IMR-90 (cell line): ENCODE results near the gene TUBA8. TPM values are rescaled to one million over a fixed set of nuclear protein-coding genes. Genes with fewer than 3 reads are reported as not detected.

Experiments used
- ATAC-seq: fragments of 200-7000 bp; cut with Tn5 transposase; 2 replicates; pipeline ENCODE4 v1.9.1; 2020; ENCODE audit warnings: low read depth, mild to moderate bottlenecking, moderate library complexity
- BruUV-seq: library from RNA; stranded (reverse); fragments of 400-500 nt; replicated peaks from 2 replicates; lab custom pipeline; 2021; lab: Mats Ljungman, UMichigan
- CTCF ChIA-PET: fragments of 300-600 bp; formaldehyde crosslinking; extraction: SDS; loops from one replicate; lab custom pipeline; 2021; ENCODE audit warnings: antibody characterized with exemption; lab: Yijun Ruan, JAX
- POLR2A ChIA-PET: fragments of 300-600 bp; sonication (Branson Sonifier 250); formaldehyde crosslinking; loops from one replicate; lab custom pipeline; 2022; ENCODE audit warnings: antibody characterized with exemption; ENCODE audit not compliant: unreplicated experiment; lab: Charles Lee
- DNase-seq: peaks from one replicate; pipeline ENCODE4 v3.0.0; 2013
- H2AFZ ChIP-seq: replicated peaks from 2 replicates; pipeline ENCODE3; 2013; ENCODE audit warnings: low read length, mild to moderate bottlenecking; ENCODE audit not compliant: poor library complexity
- H2AK5ac ChIP-seq: 2 replicates; pipeline ENCODE4 v1.6.1; 2013; ENCODE audit warnings: low read depth, low read length, inconsistent platforms
- H2AK9ac ChIP-seq: replicated peaks from 2 replicates; pipeline ENCODE3; 2013; ENCODE audit warnings: mild to moderate bottlenecking, low read depth, low read length, moderate library complexity; ENCODE audit not compliant: poor library complexity
- H2BK120ac ChIP-seq: 2 replicates; pipeline ENCODE4 v1.6.1; 2013; ENCODE audit warnings: low read depth, low read length, inconsistent platforms
- H2BK15ac ChIP-seq: 3 replicates; pipeline ENCODE4 v1.6.1; 2013; ENCODE audit warnings: low read depth, low read length, inconsistent platforms
- H2BK20ac ChIP-seq: 2 replicates; pipeline ENCODE4 v1.6.1; 2013; ENCODE audit warnings: low read depth, mild to moderate bottlenecking, inconsistent platforms, low read length, moderate library complexity
- H2BK5ac ChIP-seq: 2 replicates; pipeline ENCODE4 v1.6.1; 2013; ENCODE audit warnings: mild to moderate bottlenecking, low read depth, low read length, inconsistent platforms; ENCODE audit not compliant: poor library complexity, severe bottlenecking
- H3K14ac ChIP-seq: replicated peaks from 2 replicates; pipeline ENCODE4 v1.6.1; 2013; ENCODE audit warnings: low read depth, low read length, inconsistent platforms
- H3K18ac ChIP-seq: 2 replicates; pipeline ENCODE4 v1.6.1; 2013; ENCODE audit warnings: low read depth, low read length, control low read depth
- H3K23ac ChIP-seq: 2 replicates; pipeline ENCODE4 v1.6.1; 2013; ENCODE audit warnings: low read depth, low read length, inconsistent platforms
- H3K27ac ChIP-seq: 2 replicates; pipeline ENCODE4 v1.5.1; 2013; ENCODE audit warnings: mild to moderate bottlenecking, control low read depth, low read length; ENCODE audit not compliant: insufficient read depth
- H3K27me3 ChIP-seq: 2 replicates; pipeline ENCODE4 v1.6.1; 2013; ENCODE audit warnings: low read length; ENCODE audit not compliant: control insufficient read depth, insufficient read depth
- H3K36me3 ChIP-seq: 2 replicates; pipeline ENCODE4 v1.6.1; 2013; ENCODE audit warnings: low read length, mixed read lengths; ENCODE audit not compliant: control insufficient read depth, insufficient read depth
- H3K4ac ChIP-seq: 2 replicates; pipeline ENCODE4 v1.6.1; 2013; ENCODE audit warnings: low read depth, low read length, inconsistent platforms
- H3K4me1 ChIP-seq: 2 replicates; pipeline ENCODE4 v1.6.1; 2013; ENCODE audit warnings: low read length, mixed read lengths; ENCODE audit not compliant: control insufficient read depth, insufficient read depth
- H3K4me2 ChIP-seq: 2 replicates; pipeline ENCODE4 v1.6.1; 2013; ENCODE audit warnings: low read depth, mild to moderate bottlenecking, control low read depth, low read length, moderate library complexity
- H3K4me3 ChIP-seq: 2 replicates; pipeline ENCODE4 v1.5.1; 2013; ENCODE audit warnings: low read depth, mild to moderate bottlenecking, control low read depth, low read length, moderate library complexity; ENCODE audit not compliant: insufficient read depth
- H3K56ac ChIP-seq: 2 replicates; pipeline ENCODE4 v1.6.1; 2013; ENCODE audit warnings: low read length, inconsistent platforms; ENCODE audit not compliant: insufficient read depth; ENCODE audit errors: extremely low read depth
- H3K79me1 ChIP-seq, 2 experiments: 2 replicates each; pipeline ENCODE4 v1.6.1; 2013; ENCODE audit warnings: low read length in 2 of 2, inconsistent platforms in 1 of 2, low read depth in 1 of 2
- H3K9ac ChIP-seq: 2 replicates; pipeline ENCODE4 v1.6.1; 2013; ENCODE audit warnings: low read depth, low read length, control low read depth
- H3K9me1 ChIP-seq: 2 replicates; pipeline ENCODE4 v1.6.1; 2013; ENCODE audit warnings: low read length, inconsistent platforms; ENCODE audit not compliant: insufficient read depth
- H3K9me3 ChIP-seq: 2 replicates; pipeline ENCODE4 v1.6.1; 2013; ENCODE audit warnings: low read length; ENCODE audit not compliant: control insufficient read depth, insufficient read depth
- H4K20me1 ChIP-seq: 2 replicates; pipeline ENCODE4 v1.6.1; 2013; ENCODE audit warnings: low read length, inconsistent platforms; ENCODE audit not compliant: insufficient read depth
- H4K5ac ChIP-seq: 2 replicates; pipeline ENCODE4 v1.6.1; 2013; ENCODE audit warnings: mild to moderate bottlenecking, low read depth, low read length, control low read depth
- H4K8ac ChIP-seq, 2 experiments: 2 replicates each; pipeline ENCODE4 v1.6.1; 2013; ENCODE audit warnings: low read depth in 2 of 2, low read length in 2 of 2, control low read depth in 1 of 2, inconsistent platforms in 1 of 2
- H4K91ac ChIP-seq: 2 replicates; pipeline ENCODE4 v1.6.1; 2013; ENCODE audit warnings: low read depth, low read length, inconsistent platforms; ENCODE audit not compliant: insufficient read depth
- BHLHE40 ChIP-seq: fragments of 150-350 bp; IDR thresholded peaks from 2 replicates; pipeline ENCODE4 v1.6.1; 2016; ENCODE audit warnings: mild to moderate bottlenecking, low read depth, low read length
- CEBPB ChIP-seq: IDR thresholded peaks from 2 replicates; pipeline ENCODE4 v1.6.1; 2012; ENCODE audit warnings: low read depth, low read length, improper control_type of control experiment
- CHD1 ChIP-seq: IDR thresholded peaks from 2 replicates; pipeline ENCODE4 v1.6.1; 2012; ENCODE audit warnings: low read depth, low read length, improper control_type of control experiment
- CTCF ChIP-seq: conservative IDR thresholded peaks from 2 replicates; pipeline ENCODE4 v1.5.1; 2012; ENCODE audit warnings: mild to moderate bottlenecking, low read depth, low read length, improper control_type of control experiment
- ELK1 ChIP-seq: fragments of 150-350 bp; IDR thresholded peaks from 2 replicates; pipeline ENCODE4 v1.6.1; 2016; ENCODE audit warnings: low read depth, mild to moderate bottlenecking, low read length, moderate library complexity, borderline replicate concordance
- FOS ChIP-seq: fragments of 150-350 bp; IDR thresholded peaks from 2 replicates; pipeline ENCODE4 v1.6.1; 2016; ENCODE audit warnings: low read depth, low read length
- MAFK ChIP-seq: IDR thresholded peaks from 2 replicates; pipeline ENCODE4 v1.6.1; 2012; ENCODE audit warnings: low read depth, low read length, improper control_type of control experiment
- MAZ ChIP-seq: IDR thresholded peaks from 2 replicates; pipeline ENCODE4 v1.6.1; 2012; ENCODE audit warnings: low read depth, mild to moderate bottlenecking, low read length, improper control_type of control experiment, moderate library complexity, borderline replicate concordance
- MXI1 ChIP-seq: IDR thresholded peaks from 2 replicates; pipeline ENCODE4 v1.6.1; 2012; ENCODE audit warnings: low read depth, mild to moderate bottlenecking, low read length, moderate library complexity, borderline replicate concordance
- NFE2L2 ChIP-seq: fragments of 150-350 bp; IDR thresholded peaks from 2 replicates; pipeline ENCODE4 v1.6.1; 2016; ENCODE audit warnings: low read depth, mild to moderate bottlenecking, low read length
- POLR2A ChIP-seq: IDR thresholded peaks from 2 replicates; pipeline ENCODE4 v1.6.1; 2012; ENCODE audit warnings: mild to moderate bottlenecking, low read depth, low read length
- RAD21 ChIP-seq: IDR thresholded peaks from 2 replicates; pipeline ENCODE4 v1.6.1; 2012; ENCODE audit warnings: low read length, improper control_type of control experiment
- RCOR1 ChIP-seq: IDR thresholded peaks from 2 replicates; pipeline ENCODE4 v1.6.1; 2012; ENCODE audit warnings: mild to moderate bottlenecking, low read length, improper control_type of control experiment; ENCODE audit not compliant: insufficient replicate concordance
- RFX5 ChIP-seq: IDR thresholded peaks from 2 replicates; pipeline ENCODE4 v1.8.0; 2012; ENCODE audit warnings: low read depth, mild to moderate bottlenecking, low read length, moderate library complexity
- SMC3 ChIP-seq: fragments of 150-350 bp; IDR thresholded peaks from 2 replicates; pipeline ENCODE4 v1.6.1; 2016; ENCODE audit warnings: low read depth, mild to moderate bottlenecking, antibody characterized with exemption, low read length, moderate library complexity
- USF2 ChIP-seq: fragments of 150-350 bp; IDR thresholded peaks from 2 replicates; pipeline ENCODE4 v1.6.1; 2017; ENCODE audit warnings: mild to moderate bottlenecking, antibody characterized with exemption, low read length, low read depth
- WGBS, 2 experiments: methylation state at CpG; one replicate each; pipeline versions ENCODE4 v1.1.5 to v1.1.7; 2013; ENCODE audit warnings: missing lambda C conversion rate in 2 of 2; ENCODE audit not compliant: insufficient read length in 1 of 2; ENCODE audit errors: extremely low coverage in 2 of 2; 5-methylcytosine and 5-hydroxymethylcytosine counted together
- dilution Hi-C: fragments of 300-500 bp; cut with HindIII; formaldehyde crosslinking; loops from one replicate; pipeline ENCODE4 v1.14.3; 2018; ENCODE audit warnings: low sequenced_read_pairs; ENCODE audit not compliant: unreplicated experiment
- in situ Hi-C: fragments of 300-500 bp; cut with MboI; formaldehyde crosslinking; loops from 3 replicates; pipeline ENCODE4 v1.14.3; 2019; ENCODE audit warnings: low sequenced_read_pairs, inconsistent platforms, mixed read lengths
- intact Hi-C: fragments of 100-400 bp; cut with micrococcal nuclease; formaldehyde crosslinking; loops from 2 replicates; pipeline ENCODE4 v1.10.0; 2022
- polyA plus RNA-seq, 3 experiments: library from polyadenylated mRNA; depleted of rRNA; stranded (reverse); fragments of >200 nt; gene quantifications; 2 replicates each; pipeline ENCODE4 v1.2.3, GENCODE V29; 2012; ENCODE audit warnings: low replicate concordance in 1 of 3
- total RNA-seq: library from RNA; depleted of rRNA; stranded (reverse); fragments of >200 nt; gene quantifications from 2 replicates; pipeline ENCODE4 v1.2.3, GENCODE V29; 2012

Gene TUBA8
- total and polyA plus RNA-seq, 2 of the 4 experiments (the other 2 are of a cell fraction), result 1.4 to 2.2 TPM

- Histone ChIP-seq H3K27ac (no peak overlapping the region), H4K5ac (no peak overlapping the region), H2BK20ac (no peak overlapping the region), H3K4me3 (no peak overlapping the region), H3K9ac (no peak overlapping the region), H3K36me3 (no peaks in the 10 kb centered on the region), H3K23ac (no peak overlapping the region), H4K8ac (no peak overlapping the region), H4K20me1 (no peaks in the 10 kb centered on the region), H4K91ac (no peak overlapping the region; the same call in 1 of the 2 replicates), H3K4me2 (no peak overlapping the region), H2BK15ac (no peak overlapping the region), H3K9me1 (peaks cover 10% of the 10 kb centered on the region; the same call in 1 of the 2 replicates), H3K18ac (no peak overlapping the region), H2BK5ac (no peak overlapping the region), H3K14ac (no peak overlapping the region), H3K4me1 (peaks cover 12% of the 10 kb centered on the region), H2BK120ac (no peak overlapping the region), H3K79me1 (no peaks in the 10 kb centered on the region), H2AFZ (no peak overlapping the region), H2AK5ac (peak overlapping the region; percentile 45; the same call in 1 of the 2 replicates), H3K9me3 (no peaks in the 10 kb centered on the region), H2AK9ac (no peak overlapping the region), H3K4ac (no peak overlapping the region; the same call in 1 of the 2 replicates), H3K56ac (no peak overlapping the region), H3K27me3 (no peaks in the 10 kb centered on the region)
- TF ChIP-seq BHLHE40 (no peak), SMC3 (no peak), ELK1 (no peak), MAZ (no peak), RCOR1 (no peak), NFE2L2 (no peak), USF2 (no peak), FOS (no peak), MXI1 (no peak), CEBPB (no peak), CHD1 (no peak), RFX5 (no peak), CTCF (no peak), POLR2A (no peak), MAFK (no peak), RAD21 (no peak)
- BruUV-seq, result no TSS peak
- WGBS, 2 experiments, result 97% methylated on average over 3 of the region's 7 CpGs; no CpG with 5 or more reads in 1 of the 2 experiments
- in situ Hi-C loops, result loop anchor here (5.0 to 25.0 kb wide), 3 partner anchors 72 to 502 kb away; partner anchors contain the start of gene SLC25A18
- DNase-seq (no peak), ATAC-seq (no peak)
- intact Hi-C loops, result no loop called here
- POLR2A ChIA-PET, result no interaction called here
- dilution Hi-C loops, result no loop called here
- CTCF ChIA-PET, result interaction anchor here (2.4 kb wide), 1 partner anchor 11 kb away, joined by 12 read pairs; no protein-coding TSS in a partner anchor
Observed at GRCh38 chr22:18064636-18065035, 46.0 kb upstream of the TUBA8 start.
